Calu3 (cell line): Measurements from ENCODE around the gene SCO1. TPM values are rescaled to one million over a fixed set of nuclear protein-coding genes. Genes with fewer than 3 reads are reported as not detected.
A peak's percentile ranks its signal among the peaks of the same experiment; 100 is the strongest.

ENCODE experiments used
- BruUV-seq: library from RNA; stranded (reverse); fragments of 400-500 nt; replicated peaks from 2 replicates; lab custom pipeline; 2021; lab: Mats Ljungman, UMichigan
- CTCF ChIA-PET: fragments of 300-600 bp; sonication (Branson Sonifier 250); formaldehyde crosslinking; loops from one replicate; lab custom pipeline; 2022; ENCODE audit warnings: antibody characterized with exemption; lab: Charles Lee
- DNase-seq: peaks from one replicate; pipeline ENCODE4 v3.0.0; 2022
- H3K27ac Mint-ChIP-seq: one replicate; pipeline ENCODE4 v1.8.0; 2022; ENCODE audit warnings: mixed read lengths; ENCODE audit not compliant: unreplicated experiment
- H3K27me3 Mint-ChIP-seq: one replicate; pipeline ENCODE4 v1.8.0; 2022; ENCODE audit warnings: mixed read lengths; ENCODE audit not compliant: unreplicated experiment
- H3K36me3 Mint-ChIP-seq: one replicate; pipeline ENCODE4 v1.8.0; 2022; ENCODE audit warnings: mild to moderate bottlenecking, moderate library complexity, mixed read lengths; ENCODE audit not compliant: insufficient read depth, unreplicated experiment
- H3K4me1 Mint-ChIP-seq: one replicate; pipeline ENCODE4 v1.8.0; 2022; ENCODE audit warnings: mild to moderate bottlenecking, low read depth, mixed read lengths; ENCODE audit not compliant: unreplicated experiment
- H3K4me3 Mint-ChIP-seq: one replicate; pipeline ENCODE4 v1.8.0; 2022; ENCODE audit warnings: mild to moderate bottlenecking, low read depth, moderate library complexity, mixed read lengths; ENCODE audit not compliant: unreplicated experiment
- H3K9me3 Mint-ChIP-seq: one replicate; pipeline ENCODE4 v1.8.0; 2022; ENCODE audit warnings: low read depth, mixed read lengths; ENCODE audit not compliant: unreplicated experiment
- intact Hi-C: fragments of 100-400 bp; cut with micrococcal nuclease; formaldehyde crosslinking; loops from one replicate; pipeline ENCODE4 v1.10.0; 2022; ENCODE audit not compliant: unreplicated experiment
- total RNA-seq: library from RNA; stranded (reverse); gene quantifications from 2 replicates; pipeline ENCODE4 v1.2.3, GENCODE V29; 2022
- TF ChIP-seq, protein P1 (sequence below): fragments of 200-600 bp; IDR thresholded peaks from one replicate; pipeline ENCODE4 v1.8.0; 2022; ENCODE audit warnings: antibody characterized with exemption; ENCODE audit not compliant: unreplicated experiment

SCO1 gene
- total RNA-seq, 1 experiment from 2014 or later: 27.4 TPM

DNA sequence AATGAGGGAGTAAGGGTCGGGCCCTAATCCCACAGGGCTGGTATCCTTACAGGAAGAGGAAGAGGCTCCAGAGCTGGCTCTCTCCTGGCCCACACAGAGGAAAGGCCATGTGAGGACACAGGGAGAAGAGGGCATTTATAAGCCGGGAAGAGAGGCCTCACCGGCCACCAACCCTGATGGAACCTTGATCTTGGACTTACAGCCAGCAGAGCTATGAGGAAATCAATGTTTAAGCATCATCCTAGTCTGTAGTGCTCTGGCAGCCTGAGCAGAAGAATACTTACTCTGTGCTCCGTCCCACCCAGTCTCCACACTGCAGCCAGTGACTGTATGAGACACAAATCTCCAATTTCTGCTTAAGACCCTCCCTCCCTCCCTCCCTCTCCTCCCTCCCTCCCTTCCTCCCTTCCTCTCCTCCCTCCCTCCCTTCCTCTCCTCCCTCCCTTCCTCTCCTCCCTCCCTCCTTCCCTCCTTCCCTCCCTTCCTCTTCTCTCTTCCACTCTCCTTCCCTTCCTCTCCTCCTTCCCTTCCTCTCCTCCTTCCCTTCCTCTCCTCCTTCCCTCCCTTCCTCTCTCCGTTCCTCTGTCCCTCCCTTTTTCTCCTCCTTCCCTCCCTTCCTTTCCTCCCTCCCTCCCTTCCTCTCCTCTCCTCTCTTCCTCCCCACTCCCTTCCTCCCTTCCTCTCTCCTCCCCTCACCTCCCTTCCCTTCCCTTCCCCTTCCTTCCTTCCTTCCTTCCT lies 41.4 kb upstream of the SCO1 start:
- Mint-ChIP-seq H3K4me1 (peaks cover 14% of the 10 kb centered on the region), H3K4me3 (no peak overlapping the region), H3K36me3 (no peaks in the 10 kb centered on the region), H3K27me3 (peaks cover 56% of the 10 kb centered on the region), H3K9me3 (no peaks in the 10 kb centered on the region), H3K27ac (no peak overlapping the region)
- no peak for DNase-seq
- CTCF ChIA-PET: no interaction called here
- TF ChIP-seq, protein P1, sequence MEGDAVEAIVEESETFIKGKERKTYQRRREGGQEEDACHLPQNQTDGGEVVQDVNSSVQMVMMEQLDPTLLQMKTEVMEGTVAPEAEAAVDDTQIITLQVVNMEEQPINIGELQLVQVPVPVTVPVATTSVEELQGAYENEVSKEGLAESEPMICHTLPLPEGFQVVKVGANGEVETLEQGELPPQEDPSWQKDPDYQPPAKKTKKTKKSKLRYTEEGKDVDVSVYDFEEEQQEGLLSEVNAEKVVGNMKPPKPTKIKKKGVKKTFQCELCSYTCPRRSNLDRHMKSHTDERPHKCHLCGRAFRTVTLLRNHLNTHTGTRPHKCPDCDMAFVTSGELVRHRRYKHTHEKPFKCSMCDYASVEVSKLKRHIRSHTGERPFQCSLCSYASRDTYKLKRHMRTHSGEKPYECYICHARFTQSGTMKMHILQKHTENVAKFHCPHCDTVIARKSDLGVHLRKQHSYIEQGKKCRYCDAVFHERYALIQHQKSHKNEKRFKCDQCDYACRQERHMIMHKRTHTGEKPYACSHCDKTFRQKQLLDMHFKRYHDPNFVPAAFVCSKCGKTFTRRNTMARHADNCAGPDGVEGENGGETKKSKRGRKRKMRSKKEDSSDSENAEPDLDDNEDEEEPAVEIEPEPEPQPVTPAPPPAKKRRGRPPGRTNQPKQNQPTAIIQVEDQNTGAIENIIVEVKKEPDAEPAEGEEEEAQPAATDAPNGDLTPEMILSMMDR: no peak
- intact Hi-C loops: no loop called here
- no TSS peak for BruUV-seq

DNA sequence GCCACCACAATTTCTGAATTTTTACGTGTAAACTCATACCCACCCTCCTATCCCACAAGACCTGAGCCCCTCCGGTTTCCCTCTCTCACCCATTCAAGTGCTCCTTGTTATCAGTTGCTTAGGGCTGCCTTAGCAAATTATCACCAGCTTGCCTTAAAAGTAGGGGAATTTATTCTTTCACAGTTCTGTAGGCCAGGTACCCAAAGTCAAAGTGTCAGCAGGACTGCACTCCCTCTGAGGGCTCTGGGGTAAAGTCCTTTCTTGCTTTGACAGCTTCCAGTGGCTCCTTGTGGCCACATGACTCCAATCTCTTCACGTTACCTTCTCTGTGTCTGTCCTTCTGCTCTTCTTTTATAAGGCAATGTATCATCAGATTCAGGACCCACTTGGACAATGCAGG lies 40.4 kb upstream of the SCO1 start:
- no TSS peak for BruUV-seq
- peaks cover 56% of the 10 kb centered on the region for H3K27me3 Mint-ChIP-seq
- intact Hi-C loops: loop anchor here (1.0 kb wide), 1 partner anchor 108 kb away; no protein-coding TSS in a partner anchor
- no peak overlapping the region for H3K4me3 Mint-ChIP-seq
- DNase-seq: no peak
- H3K36me3 Mint-ChIP-seq: no peaks in the 10 kb centered on the region
- peaks cover 14% of the 10 kb centered on the region for H3K4me1 Mint-ChIP-seq
- H3K27ac Mint-ChIP-seq: no peak overlapping the region
- TF ChIP-seq, protein P1: no peak
- H3K9me3 Mint-ChIP-seq: no peaks in the 10 kb centered on the region
- CTCF ChIA-PET: interaction anchor here (0.6 to 2.6 kb wide), 7 partner anchors 12 to 407 kb away, joined by 3 to 34 read pairs (median 4); no protein-coding TSS in a partner anchor

DNA sequence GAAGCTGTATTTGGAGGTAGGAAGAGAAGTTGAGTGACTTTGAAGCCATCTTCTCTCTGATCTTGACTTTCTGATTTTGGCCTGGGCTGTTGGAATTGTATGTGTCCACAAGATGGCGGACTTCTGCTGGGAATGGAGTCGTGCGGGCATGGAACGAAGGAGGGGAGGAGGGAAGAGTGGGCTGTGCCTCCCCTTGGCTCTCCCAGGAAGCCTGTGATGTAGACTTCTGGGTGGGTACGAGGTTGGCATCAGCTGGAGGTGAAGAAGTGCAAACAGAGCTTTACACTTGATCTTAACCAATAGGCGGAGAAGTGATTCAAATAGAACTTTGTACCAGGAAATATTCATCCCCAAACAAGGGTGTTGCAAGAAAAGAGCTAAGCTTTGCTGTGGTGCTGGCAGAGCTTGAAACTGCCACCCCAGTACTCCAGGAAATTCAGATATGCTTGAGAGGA lies 39.9 kb upstream of the SCO1 start:
- H3K27ac Mint-ChIP-seq: no peak overlapping the region
- BruUV-seq: no TSS peak
- H3K4me1 Mint-ChIP-seq: peaks cover 14% of the 10 kb centered on the region
- CTCF ChIA-PET: interaction anchor here (0.6 to 2.6 kb wide), 7 partner anchors 12 to 408 kb away, joined by 3 to 34 read pairs (median 4); no protein-coding TSS in a partner anchor
- no peaks in the 10 kb centered on the region for H3K9me3 Mint-ChIP-seq
- H3K27me3 Mint-ChIP-seq: peaks cover 54% of the 10 kb centered on the region
- intact Hi-C loops: loop anchor here (1.0 kb wide), 1 partner anchor 108 kb away; no protein-coding TSS in a partner anchor
- TF ChIP-seq, protein P1: peak; percentile 34
- no peak overlapping the region for H3K4me3 Mint-ChIP-seq
- peak; percentile 72 for DNase-seq
- no peaks in the 10 kb centered on the region for H3K36me3 Mint-ChIP-seq

DNA sequence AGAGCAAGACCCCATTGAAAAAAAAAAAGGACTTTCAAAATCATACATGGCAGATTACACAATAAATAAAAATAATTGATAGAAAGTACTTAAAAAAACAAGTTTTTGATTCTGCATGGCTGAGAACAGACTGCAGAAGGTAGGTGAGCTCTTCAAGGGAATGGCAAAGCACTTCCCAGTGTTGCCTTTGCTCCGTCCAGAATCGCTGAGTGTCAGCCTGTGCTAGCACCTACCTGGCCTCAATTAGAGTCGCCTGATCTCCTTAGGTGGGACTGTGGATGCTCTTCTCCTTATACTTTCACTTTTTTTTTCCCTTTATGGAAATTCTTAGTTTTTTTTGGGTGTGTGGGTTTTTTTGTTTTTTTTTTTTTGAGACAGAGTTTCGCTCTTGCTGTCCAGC lies 38.5 kb upstream of the SCO1 start:
- no peaks in the 10 kb centered on the region for H3K36me3 Mint-ChIP-seq
- CTCF ChIA-PET: interaction anchor here (2.6 kb wide), 1 partner anchor 108 kb away, joined by 34 read pairs; no protein-coding TSS in a partner anchor
- H3K9me3 Mint-ChIP-seq: no peaks in the 10 kb centered on the region
- DNase-seq: no peak
- no TSS peak for BruUV-seq
- H3K4me3 Mint-ChIP-seq: no peak overlapping the region
- intact Hi-C loops: no loop called here
- H3K27ac Mint-ChIP-seq: no peak overlapping the region
- H3K4me1 Mint-ChIP-seq: peaks cover 18% of the 10 kb centered on the region
- peaks cover 53% of the 10 kb centered on the region for H3K27me3 Mint-ChIP-seq
- TF ChIP-seq, protein P1: no peak
